WERI-Rb-1 (cell line): ENCODE measurements around the gene AGAP1.

Source experiments
- DNase-seq: peaks from one replicate; pipeline ENCODE4 v3.0.0-alpha.2; 2020
- H3K27ac ChIP-seq: fragments of 250-450 bp; sonication (Bioruptor Pico); 2 replicates; pipeline ENCODE4 v1.5.1; 2020; ENCODE audit warnings: mild to moderate bottlenecking, moderate library complexity
- H3K27me3 ChIP-seq: fragments of 250-450 bp; sonication (Bioruptor Pico); 2 replicates; pipeline ENCODE4 v1.5.1; 2021; ENCODE audit warnings: mild to moderate bottlenecking, low read depth, moderate library complexity; ENCODE audit not compliant: insufficient read depth, severe bottlenecking
- H3K36me3 ChIP-seq: fragments of 250-450 bp; sonication (Bioruptor Pico); 2 replicates; pipeline ENCODE4 v1.5.1; 2020; ENCODE audit warnings: mild to moderate bottlenecking, moderate library complexity
- H3K4me3 ChIP-seq: 2 replicates; pipeline ENCODE4 v1.5.1; 2011; ENCODE audit warnings: low read depth, mild to moderate bottlenecking, control low read depth, low read length
- H3K9me3 ChIP-seq: fragments of 250-450 bp; sonication (Bioruptor Pico); 2 replicates; pipeline ENCODE4 v1.5.1; 2021; ENCODE audit warnings: mild to moderate bottlenecking, moderate library complexity; ENCODE audit not compliant: severe bottlenecking
- TF ChIP-seq, protein P1 (sequence below): IDR thresholded peaks from 2 replicates; pipeline ENCODE4 v1.5.1; 2011; ENCODE audit warnings: low read depth, mild to moderate bottlenecking, control low read depth, inconsistent platforms, low read length

The AGAP1 gene

GRCh38 chr2:235773188-235773928 is 279.5 kb downstream of the AGAP1 start:
- no peak for DNase-seq
- H3K9me3 ChIP-seq = no peaks in the 10 kb centered on the region
- H3K27me3 ChIP-seq = no peaks in the 10 kb centered on the region
- TF ChIP-seq, protein P1, sequence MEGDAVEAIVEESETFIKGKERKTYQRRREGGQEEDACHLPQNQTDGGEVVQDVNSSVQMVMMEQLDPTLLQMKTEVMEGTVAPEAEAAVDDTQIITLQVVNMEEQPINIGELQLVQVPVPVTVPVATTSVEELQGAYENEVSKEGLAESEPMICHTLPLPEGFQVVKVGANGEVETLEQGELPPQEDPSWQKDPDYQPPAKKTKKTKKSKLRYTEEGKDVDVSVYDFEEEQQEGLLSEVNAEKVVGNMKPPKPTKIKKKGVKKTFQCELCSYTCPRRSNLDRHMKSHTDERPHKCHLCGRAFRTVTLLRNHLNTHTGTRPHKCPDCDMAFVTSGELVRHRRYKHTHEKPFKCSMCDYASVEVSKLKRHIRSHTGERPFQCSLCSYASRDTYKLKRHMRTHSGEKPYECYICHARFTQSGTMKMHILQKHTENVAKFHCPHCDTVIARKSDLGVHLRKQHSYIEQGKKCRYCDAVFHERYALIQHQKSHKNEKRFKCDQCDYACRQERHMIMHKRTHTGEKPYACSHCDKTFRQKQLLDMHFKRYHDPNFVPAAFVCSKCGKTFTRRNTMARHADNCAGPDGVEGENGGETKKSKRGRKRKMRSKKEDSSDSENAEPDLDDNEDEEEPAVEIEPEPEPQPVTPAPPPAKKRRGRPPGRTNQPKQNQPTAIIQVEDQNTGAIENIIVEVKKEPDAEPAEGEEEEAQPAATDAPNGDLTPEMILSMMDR = no peak
- no peak overlapping the region for H3K27ac ChIP-seq
- no peaks in the 10 kb centered on the region for H3K36me3 ChIP-seq
- H3K4me3 ChIP-seq = no peak overlapping the region

DNA sequence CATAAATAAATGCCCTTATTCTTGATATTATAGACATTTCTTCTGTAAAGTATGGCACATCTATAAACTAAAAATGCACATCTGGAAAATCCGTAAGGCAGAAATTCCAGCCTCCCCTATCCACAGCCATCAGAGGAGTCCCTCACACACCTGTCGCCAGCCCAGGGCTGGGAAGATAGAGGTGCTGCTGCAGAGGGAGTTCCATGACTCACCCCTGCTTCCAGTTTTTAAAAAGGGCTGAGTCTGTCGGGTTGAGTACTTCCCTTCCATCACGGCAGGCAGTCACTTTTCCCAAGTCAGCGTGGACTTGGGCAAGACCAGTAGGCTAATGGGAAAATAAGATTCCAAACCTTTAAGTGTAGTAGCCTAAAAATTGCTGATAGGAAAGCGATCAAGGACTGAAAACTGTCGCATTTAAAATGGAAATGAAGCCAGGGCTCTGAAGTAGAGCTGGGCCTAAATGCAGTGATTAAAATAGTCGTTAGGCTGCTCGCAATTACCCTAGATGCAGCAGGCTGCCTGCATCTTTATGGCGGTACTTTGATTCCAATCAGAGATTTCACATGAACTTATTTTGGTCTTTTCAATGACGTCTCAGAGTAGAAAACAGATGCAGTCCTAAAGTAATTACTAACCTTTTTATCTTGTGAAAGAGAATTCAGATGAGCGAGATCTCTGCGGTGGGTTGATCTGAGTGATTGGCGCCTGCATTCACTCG is 280.5 kb downstream of the AGAP1 start:
- TF ChIP-seq, protein P1 = no peak
- Histone ChIP-seq H3K27me3 (no peaks in the 10 kb centered on the region), H3K27ac (no peak overlapping the region), H3K9me3 (no peaks in the 10 kb centered on the region), H3K36me3 (no peaks in the 10 kb centered on the region), H3K4me3 (no peak overlapping the region)
- DNase-seq = no peak

DNA sequence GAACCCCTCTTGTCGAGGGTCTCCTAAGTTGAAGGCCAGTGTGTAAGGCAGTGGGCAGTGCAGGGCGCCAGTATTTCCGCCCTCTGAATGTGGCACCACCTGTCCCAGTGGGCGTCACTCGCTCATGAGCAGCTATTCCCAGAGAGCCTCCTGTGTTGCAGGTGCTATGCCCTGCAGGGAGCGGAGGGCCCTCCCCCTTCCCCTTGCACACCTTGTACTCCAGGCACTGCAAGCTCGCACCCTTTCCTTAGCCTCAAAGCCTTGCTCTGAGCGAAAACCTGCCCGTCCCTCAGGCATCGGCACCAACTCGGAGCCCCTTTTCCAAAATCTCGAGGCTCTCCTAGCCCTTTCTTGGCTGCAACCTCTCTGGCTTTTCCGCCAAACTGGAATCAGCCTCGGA is 282.7 kb downstream of the AGAP1 start:
- Histone ChIP-seq H3K4me3 (no peak overlapping the region), H3K9me3 (no peaks in the 10 kb centered on the region), H3K36me3 (no peaks in the 10 kb centered on the region), H3K27me3 (no peaks in the 10 kb centered on the region), H3K27ac (no peak overlapping the region)
- DNase-seq = no peak
- TF ChIP-seq, protein P1 = no peak

- no peak overlapping the region for H3K27ac ChIP-seq
- no peak overlapping the region for H3K4me3 ChIP-seq
- H3K27me3 ChIP-seq = no peaks in the 10 kb centered on the region
- no peaks in the 10 kb centered on the region for H3K9me3 ChIP-seq
- TF ChIP-seq, protein P1 = peak; percentile 74
- peak; percentile 62 for DNase-seq
- H3K36me3 ChIP-seq = no peaks in the 10 kb centered on the region
These were observed 285.6 kb downstream of the AGAP1 start for GRCh38 chr2:235779444-235779896.

DNA sequence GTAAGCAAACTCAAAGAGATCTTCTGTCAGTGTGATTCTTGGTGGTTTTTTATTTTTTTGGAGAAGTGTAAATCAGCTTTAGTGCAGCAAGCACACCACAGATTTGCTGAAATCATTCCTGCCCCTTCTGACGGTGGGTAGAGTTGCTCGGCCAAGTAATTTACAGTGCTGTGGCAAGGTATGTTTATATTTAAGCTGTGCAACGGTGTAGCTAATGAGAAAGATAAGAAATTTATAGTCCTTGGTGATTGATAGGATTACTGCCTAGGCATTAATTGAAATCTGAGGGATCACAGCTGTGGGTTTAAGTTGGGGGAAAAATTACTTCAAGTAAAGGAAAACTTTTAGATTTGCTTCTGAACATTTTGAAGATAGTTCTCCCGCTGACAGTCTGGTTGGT is 286.6 kb downstream of the AGAP1 start:
- Histone ChIP-seq H3K27me3 (no peaks in the 10 kb centered on the region), H3K9me3 (no peaks in the 10 kb centered on the region), H3K36me3 (no peaks in the 10 kb centered on the region), H3K27ac (no peak overlapping the region), H3K4me3 (no peak overlapping the region)
- TF ChIP-seq, protein P1 = no peak
- DNase-seq = no peak
